ENCODE data around the gene KRTAP13-3.

The KRTAP13-3 gene, protein sequence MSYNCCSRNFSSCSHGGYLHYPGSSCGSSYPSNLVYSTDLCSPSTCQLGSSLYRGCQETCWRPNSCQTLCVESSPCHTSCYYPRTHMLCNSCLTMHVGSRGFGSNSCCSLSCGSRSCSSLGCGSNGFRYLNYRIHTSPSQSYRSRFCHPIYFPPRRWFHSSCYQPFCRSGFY

DNA sequence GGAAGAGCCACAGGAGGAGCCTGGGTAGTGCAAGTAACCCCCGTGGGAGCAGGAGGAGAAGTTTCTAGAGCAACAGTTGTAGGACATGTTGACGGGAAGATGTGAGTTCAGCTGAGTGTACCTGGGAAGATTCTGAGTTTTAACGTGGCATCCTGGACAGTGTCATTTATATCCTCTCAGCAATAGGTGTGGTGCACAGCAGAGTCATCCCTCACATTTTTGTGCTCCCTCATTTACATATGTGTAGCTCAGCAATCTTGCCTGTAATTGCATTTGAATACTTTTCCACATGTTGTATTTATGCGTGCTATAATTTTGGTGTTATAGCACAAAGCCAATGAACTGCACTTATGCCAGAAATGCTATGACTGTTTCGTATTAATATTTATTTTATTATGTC lies at the start of gene KRTAP13-3:
Gene KRTAP13-3, minus strand, starts transcription at position 101 of the 400 bp plus-strand sequence. Its CDS starts 14 bp downstream, at position 87.
- DNase-seq (ENCODE audit: low spot score), result no peak

DNA sequence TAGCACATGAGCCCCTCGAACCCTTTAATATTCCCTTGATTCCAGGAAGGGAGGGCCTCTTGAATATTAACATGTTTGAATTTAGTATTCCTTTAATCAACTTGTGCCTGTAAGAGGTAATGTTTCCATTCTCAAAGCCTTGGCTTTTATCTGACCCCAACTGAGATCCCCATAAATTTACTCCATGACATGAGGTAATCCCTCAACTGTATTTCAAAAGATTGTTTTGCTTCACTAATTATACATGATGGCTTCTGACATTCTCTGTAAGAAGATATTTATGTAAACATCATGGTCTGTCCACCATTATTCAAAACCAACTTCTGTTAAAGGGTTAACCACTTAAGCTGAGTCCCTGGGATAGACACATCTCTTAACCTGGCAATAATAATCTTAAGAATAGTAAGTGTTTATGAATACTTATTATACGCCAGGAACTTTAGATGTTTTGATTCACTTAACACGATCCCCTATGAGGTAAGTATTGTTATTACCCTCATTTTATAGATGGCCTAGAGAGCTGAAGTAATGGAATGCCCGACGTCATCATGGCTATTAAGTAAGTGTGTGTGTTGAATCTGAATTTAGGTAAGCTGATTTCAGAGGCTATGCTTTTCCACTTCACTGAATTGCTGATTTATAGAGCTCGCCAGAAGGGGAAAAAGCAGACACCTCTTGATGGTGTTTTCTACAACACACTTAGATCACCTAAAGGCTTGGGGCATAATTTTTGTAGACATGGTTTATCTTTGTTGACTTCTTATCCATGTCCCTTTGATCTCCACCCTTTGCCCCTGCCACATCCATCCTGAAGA lies 43.4 kb upstream of the KRTAP13-3 start:
- no peak for DNase-seq (ENCODE audit: low spot score)

DNA sequence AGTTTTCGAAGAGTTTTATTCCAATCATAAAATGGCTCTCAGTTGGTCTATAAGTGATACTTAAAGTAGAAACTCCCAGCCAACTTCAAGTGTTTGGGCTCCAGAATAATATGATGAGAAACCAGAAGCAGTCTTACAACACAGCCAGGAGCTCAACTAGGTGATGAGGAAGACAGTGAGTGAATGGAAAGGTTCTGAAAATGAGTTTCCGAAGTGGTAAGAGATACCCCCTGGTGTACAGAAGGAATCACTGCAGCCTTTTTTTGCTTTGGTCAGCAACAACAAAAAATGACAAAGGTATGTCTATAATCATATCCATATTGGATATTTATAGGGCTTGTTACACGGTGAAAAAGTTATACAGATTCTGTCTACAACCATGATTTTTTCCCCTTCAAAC lies 38.0 kb upstream of the KRTAP13-3 start:
- DNase-seq (ENCODE audit: low spot score), result no peak

DNA sequence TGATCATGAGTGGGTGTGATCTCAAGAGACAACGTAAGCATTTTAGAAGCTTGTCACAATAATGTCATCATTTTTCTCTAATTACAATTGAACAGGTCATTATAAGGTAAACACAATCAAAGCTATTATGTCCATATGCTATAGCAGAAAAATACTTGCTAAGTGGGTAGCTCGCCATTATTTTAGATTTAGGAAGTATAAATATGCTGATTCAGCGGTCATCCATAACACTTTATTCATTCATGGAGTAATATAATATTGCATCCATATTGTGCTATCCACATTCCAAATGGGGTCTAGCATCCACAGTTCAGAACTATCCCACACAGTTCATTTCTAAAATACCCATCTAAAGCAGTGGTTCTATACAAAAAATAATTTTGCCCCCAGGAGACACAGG lies 22.8 kb upstream of the KRTAP13-3 start:
- DNase-seq (ENCODE audit: low spot score), result no peak

DNA sequence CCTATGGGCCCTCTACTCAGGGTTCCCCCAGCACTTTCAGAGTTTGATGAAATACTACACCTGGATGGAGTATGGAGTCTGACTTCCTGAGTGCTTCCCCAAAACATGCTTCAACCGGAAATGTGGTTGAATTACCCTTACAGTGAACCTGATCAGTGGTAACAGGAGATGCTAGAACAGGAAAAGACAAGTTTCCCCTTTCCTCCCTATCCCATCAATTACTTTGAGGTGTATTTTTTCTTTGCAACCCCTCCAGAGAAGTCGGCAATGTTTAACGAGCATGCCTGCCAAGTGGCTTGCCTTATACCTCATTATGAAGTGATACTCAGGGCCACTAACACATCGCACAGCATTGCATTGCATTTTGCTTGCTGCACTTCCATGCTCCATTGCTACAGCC lies 21.3 kb upstream of the KRTAP13-3 start:
- no peak for DNase-seq (ENCODE audit: low spot score)

DNA sequence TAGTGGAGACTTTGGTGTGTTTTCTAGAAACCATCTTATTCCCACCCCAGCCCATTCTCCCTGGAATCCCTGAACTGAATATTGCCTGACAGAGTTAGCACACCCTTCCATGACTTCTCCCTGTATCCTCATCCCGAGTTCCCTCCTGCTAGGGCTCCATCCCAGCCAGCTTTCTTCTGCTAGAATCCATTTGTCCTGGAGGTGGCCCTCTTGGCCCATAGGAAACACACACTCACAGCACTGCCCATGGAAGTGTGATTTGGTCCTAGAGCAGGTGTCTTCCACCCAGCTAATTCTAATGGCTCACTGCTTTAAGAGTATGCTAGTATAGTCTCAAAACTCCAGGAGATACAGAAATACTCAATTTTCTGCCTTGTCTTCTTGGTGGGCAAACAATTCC lies 18.5 kb upstream of the KRTAP13-3 start:
- DNase-seq (ENCODE audit: low spot score), result no peak

DNA sequence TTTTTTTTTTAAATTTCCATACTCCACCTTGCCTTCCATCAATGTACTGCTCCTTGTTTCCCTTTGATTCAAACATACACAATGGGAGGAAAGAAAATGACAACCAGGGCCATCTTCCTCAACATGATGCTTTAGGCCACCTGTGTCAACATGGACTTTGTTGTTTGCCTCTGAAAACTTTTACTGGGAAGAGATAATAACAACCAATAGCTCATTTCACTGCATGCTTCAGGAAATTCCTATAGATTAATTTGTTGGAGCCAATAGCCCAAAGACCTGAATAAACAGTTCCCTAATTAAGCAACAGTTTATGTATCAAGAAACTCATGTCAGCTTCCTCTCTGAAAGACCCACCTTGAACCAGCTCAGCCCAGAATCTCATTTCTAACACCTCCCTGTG lies 17.5 kb upstream of the KRTAP13-3 start:
- DNase-seq (ENCODE audit: low spot score), result no peak

DNA sequence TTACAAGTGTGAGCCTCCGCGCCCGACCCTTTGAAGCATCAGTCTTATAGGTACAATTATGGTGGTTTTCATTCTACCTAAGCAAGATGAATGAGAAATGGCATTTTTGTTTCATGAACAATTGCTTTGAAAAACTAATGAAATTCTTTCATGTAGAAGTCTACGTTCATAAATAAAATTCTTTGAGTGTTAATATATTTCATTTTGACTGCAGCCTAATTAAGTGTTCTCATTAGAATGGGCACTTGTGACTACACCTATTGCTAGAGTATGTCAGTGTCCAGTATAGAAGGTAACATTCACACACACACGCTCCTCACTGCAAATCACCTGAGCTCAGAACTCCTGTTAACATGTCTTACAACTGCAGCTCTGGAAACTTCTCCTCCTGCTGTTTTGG lies 14.2 kb upstream of the KRTAP13-3 start, which contains the start of gene KRTAP15-1:
Gene KRTAP15-1, plus strand, starts transcription at position 301 of the 400 bp plus-strand sequence. Its CDS starts 53 bp downstream, at position 354.
- no peak for DNase-seq (ENCODE audit: low spot score)

DNA sequence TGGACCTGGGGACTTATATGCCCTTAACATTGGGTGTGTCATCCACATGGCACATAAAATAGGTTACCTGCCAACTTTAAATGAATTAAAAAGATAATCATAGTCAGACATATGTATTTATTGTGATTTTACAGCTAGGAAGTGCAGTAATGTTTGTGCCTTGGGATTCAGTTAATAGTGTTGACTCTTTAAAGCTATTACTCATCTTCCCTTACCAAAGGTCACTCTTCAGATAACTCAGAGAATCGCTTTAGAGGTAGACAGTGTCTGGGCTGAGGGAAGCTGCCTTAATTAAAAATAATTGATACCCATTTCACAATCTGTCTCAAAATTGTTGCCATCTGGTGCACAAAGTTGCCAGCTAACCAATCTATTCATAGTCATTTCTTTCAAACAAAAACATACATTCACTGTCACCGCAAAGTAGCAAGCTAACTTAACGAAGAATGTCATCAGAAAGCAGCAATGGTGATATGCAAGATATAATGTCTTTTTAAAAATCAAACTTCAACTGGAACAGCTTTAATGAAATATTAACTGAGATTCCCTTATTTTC lies 11.4 kb upstream of the KRTAP13-3 start:
- no peak for DNase-seq (ENCODE audit: low spot score)

DNA sequence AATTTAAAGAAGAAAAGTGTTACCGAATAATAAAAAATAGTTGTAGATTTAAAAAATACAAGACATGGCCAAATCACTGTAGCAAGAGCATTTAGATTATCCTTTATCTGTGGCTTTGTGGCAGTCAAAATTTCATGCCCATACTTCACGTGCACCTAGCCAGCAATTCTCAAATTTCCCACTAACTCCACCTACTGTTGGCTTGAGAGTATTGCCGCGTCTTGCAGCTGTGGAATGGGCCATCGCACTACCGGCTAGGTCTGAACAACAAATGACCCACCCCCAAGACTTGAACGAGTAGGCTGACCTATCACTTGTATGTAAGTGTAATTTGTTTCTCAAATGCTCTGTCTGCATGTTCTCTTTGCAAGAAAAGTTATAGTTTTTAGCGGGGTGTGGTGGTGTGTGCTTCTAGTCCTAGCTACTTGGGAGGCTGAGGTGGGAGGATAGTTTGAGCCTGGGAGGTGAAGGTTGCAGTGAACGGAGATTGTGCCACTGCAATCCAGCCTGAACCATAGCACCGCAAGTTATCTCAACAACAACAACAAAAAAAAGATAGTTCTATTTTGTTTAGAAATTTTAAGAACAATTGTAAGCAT lies 8.4 kb upstream of the KRTAP13-3 start:
- peak; percentile 13 for DNase-seq (ENCODE audit: low spot score)

DNA sequence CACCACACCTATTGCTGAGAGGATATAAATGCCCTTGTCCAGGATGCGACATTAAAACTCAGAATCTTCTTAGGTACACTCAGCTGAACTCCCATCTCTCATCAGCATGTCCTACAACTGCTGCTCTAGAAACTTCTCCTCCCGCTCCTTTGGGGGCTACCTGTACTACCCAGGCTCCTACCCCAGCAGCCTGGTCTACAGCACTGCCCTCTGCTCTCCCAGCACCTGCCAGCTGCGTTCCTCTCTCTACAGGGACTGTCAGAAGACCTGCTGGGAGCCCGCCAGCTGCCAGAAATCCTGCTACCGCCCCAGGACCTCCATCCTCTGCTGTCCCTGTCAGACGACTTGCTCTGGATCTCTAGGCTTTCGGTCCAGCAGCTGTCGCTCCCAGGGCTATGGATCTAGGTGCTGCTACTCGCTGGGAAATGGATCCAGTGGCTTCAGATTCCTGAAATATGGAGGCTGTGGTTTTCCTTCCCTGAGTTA lies 4.5 kb upstream of the KRTAP13-3 start, which contains the start of gene KRTAP13-4:
Gene KRTAP13-4, plus strand, starts transcription at position 51 of the 486 bp plus-strand sequence. Its CDS starts 56 bp downstream, at position 107.
- DNase-seq (ENCODE audit: low spot score), result no peak

DNA sequence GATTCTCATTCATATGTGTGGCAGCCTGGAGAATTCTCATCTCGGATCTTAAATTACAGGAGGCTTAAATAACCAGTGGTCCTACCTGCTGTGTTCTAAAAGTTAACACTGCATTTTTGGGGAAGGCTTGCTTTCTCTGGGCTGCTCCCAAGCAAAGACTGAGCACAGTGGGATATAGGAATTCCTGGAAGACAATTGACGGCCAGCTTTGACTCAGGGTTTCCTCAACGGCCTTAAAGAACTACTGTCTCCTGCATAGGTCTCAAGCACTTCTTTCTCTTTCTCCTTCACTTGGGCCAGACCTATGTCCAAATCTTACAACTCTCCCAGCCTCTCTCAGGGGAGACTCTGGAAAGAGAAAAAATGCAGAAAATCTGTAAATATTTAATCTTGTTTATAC lies 1.0 kb upstream of the KRTAP13-3 start:
- DNase-seq (ENCODE audit: low spot score), result no peak

DNA sequence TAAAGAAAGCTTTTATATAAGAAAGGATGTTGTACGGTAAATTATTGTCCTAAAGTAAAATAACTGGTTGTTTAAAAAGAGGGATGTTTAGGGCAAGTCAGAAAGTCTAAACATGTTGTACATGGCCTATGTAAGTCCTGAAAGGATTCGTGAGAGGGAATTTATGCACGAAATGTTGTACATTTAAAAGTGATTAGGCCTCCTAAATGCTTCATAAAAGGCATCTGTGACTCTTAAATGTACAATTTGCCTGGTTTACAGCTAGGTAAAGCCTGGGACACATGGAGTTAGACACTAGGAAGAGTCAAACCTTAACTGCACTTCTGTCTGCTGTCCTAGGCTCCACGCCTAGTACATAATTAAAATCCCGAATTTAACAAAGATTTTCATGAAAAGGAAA lies 9.7 kb downstream of the KRTAP13-3 start:
- no peak for DNase-seq (ENCODE audit: low spot score)

DNA sequence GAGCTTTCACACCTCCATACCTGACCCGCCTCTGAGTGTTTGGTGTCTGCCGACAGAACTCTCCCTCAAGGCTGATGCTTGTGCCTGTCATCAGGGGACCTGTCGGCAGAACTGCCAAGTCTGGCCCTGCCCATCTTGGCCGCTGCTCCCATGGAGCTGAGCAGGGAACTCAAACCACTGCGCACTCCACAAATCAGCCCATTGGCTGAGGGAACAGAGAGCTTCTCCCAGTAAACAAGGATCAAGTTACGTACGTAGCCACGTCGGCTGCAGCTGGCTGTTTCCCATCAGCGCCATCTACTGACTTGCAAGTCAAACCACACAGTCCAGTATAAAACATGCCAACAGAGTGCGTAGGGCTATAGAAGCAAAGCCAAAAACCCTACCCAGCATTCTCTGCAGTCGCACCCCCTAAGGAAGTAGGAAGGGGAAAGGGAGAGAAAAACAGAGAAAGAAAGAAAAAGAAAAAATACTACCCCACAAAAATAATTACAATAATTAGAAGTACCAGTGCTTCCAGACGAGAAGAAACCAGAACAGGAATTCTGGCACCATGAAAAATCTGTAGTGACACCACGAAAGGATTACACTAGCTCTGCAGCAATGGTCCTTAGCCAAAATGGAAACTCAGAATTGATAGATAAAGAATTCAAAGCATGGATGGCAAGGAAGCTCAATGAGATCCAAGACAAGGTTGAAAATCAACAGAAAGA lies 16.8 kb downstream of the KRTAP13-3 start:
- DNase-seq (ENCODE audit: low spot score), result peak; percentile 3

DNA sequence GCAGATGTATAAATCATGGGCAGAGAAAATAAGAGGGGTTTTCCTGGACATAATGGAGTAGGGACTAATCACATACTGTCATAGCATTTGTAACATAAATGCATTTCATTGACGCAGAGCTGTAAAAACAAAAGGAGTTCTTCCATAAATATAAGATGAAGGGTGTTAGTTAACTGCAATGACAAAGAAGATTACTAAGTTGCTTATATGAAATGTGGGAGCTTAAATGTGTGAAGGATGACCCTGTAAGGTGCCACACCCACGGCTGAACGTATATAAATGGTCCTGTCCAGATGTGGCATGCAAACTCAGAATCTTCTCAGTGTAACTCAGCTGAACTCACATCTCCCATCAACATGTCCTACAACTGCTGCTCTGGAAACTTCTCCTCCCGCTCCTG lies 30.0 kb downstream of the KRTAP13-3 start, which contains the start of gene KRTAP13-1:
Gene KRTAP13-1, plus strand, starts transcription at position 301 of the 400 bp plus-strand sequence. Its CDS starts 56 bp downstream, at position 357.
- DNase-seq (ENCODE audit: low spot score), result no peak

DNA sequence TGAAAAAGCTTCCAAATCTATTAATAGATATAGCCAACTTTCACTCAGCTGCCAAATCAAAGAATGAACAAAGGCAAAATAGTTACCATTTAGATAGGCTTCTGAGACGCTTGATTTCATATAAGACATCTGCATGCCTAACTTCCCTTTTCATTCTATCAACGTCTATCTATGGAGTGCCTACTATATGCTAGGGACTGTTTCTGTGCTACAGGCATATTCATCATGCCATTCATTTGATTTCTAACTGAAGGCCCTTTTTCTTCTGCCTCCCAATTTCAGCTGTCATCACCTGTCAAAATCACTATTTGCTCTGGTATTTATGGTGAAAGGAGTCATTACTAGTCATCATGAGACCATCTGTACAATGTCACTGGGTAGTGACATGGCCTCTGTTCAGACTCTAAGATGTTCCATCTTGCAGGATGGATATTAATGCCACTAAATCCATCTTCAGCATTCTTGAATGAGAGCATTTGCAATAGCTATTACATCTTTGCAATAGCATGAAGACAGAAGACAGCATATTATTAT lies 34.2 kb downstream of the KRTAP13-3 start:
- DNase-seq (ENCODE audit: low spot score), result no peak

DNA sequence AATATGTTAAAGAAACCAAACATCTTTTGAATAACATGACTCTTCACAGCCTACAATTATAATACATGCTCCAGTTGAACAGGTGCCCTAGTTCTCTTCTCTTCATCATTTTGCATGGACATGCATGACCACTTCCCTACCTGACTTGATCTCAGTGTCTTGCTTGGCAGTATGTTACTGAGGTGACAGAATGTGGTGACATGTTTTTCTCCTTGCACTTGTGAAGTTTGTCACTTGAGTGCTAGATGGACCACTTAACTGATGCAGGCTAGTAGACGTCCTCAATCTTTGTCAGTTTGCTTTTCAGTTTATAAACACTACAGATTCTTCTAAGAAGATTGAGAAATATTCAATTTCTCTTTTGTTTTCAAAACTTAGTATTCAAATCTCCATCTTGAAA lies 43.5 kb downstream of the KRTAP13-3 start:
- DNase-seq (ENCODE audit: low spot score), result no peak

Data from GM03348 (cell line).